H1 (cell line): ENCODE data around the gene PFN4. TPM values are rescaled to one million over a fixed set of nuclear protein-coding genes. Genes with fewer than 3 reads are reported as not detected.
A peak's percentile ranks its signal among the peaks of the same experiment; 100 is the strongest.

Source experiments
- CTCF ChIA-PET: fragments of 300-600 bp; sonication (Branson Sonifier 250); formaldehyde crosslinking; loops from one replicate; lab custom pipeline; 2021; ENCODE audit not compliant: partially characterized antibody; lab: Charles Lee
- POLR2A ChIA-PET: fragments of 300-600 bp; sonication (Branson Sonifier 250); formaldehyde crosslinking; loops from one replicate; lab custom pipeline; 2021; ENCODE audit warnings: inconsistent platforms; ENCODE audit not compliant: partially characterized antibody; lab: Charles Lee
- DNase-seq, 2 experiments: peaks; one replicate each; pipeline versions ENCODE4 v3.0.0 to v3.0.0-alpha.2; 2010 to 2022; ENCODE audit warnings: low spot score in 2 of 2, low read depth in 1 of 2, mixed read lengths in 1 of 2
- FAIRE-seq: peaks from 2 replicates; lab custom pipeline; 2011; peaks lifted over from hg19 to GRCh38; lab: Jason Lieb, UNC
- H2AFZ ChIP-seq: 2 replicates; pipeline ENCODE4 v1.8.1; 2012; ENCODE audit warnings: low read length, inconsistent platforms
- H2AK5ac ChIP-seq: 2 replicates; pipeline ENCODE4 v1.6.1; 2013; ENCODE audit warnings: low read depth, low read length
- H2BK120ac ChIP-seq: replicated peaks from 2 replicates; pipeline ENCODE3; 2013; ENCODE audit warnings: low read depth, low read length, inconsistent platforms
- H2BK12ac ChIP-seq: 2 replicates; pipeline ENCODE4 v1.6.1; 2013; ENCODE audit warnings: low read depth, low read length
- H2BK15ac ChIP-seq: 2 replicates; pipeline ENCODE4 v1.6.1; 2013; ENCODE audit warnings: low read length
- H2BK20ac ChIP-seq: 2 replicates; pipeline ENCODE4 v1.6.1; 2013; ENCODE audit warnings: low read length
- H2BK5ac ChIP-seq: 2 replicates; pipeline ENCODE4 v1.6.1; 2013; ENCODE audit warnings: low read depth, low read length
- H3K14ac ChIP-seq: 2 replicates; pipeline ENCODE4 v1.6.1; 2013; ENCODE audit warnings: inconsistent platforms; ENCODE audit not compliant: insufficient read length
- H3K18ac ChIP-seq: 2 replicates; pipeline ENCODE4 v1.6.1; 2013; ENCODE audit warnings: low read length; ENCODE audit errors: extremely low read depth
- H3K23ac ChIP-seq: 2 replicates; pipeline ENCODE4 v1.6.1; 2013; ENCODE audit warnings: inconsistent platforms; ENCODE audit not compliant: insufficient read length
- H3K23me2 ChIP-seq: 2 replicates; pipeline ENCODE4 v1.6.1; 2013; ENCODE audit warnings: low read depth, low read length
- H3K27ac ChIP-seq: 2 replicates; pipeline ENCODE4 v1.6.1; 2011; ENCODE audit warnings: low read depth, low read length, inconsistent platforms
- H3K27me3 ChIP-seq, 4 experiments: replicated peaks in 1 of 4; 1 replicate in 1 of 4; 2 replicates in 3 of 4; pipeline versions ENCODE4 v1.6.1 to v1.8.1; 2011 to 2013; ENCODE audit warnings: low read length in 3 of 4, mild to moderate bottlenecking in 3 of 4, inconsistent platforms in 2 of 4, mixed read lengths in 2 of 4, moderate library complexity in 1 of 4; ENCODE audit not compliant: control insufficient read depth in 3 of 4, insufficient read depth in 3 of 4; ENCODE audit errors: extremely low read depth in 1 of 4
- H3K36me3 ChIP-seq, 4 experiments: 2 replicates each; pipeline versions ENCODE4 v1.6.1 to v1.8.1; 2011 to 2013; ENCODE audit warnings: mild to moderate bottlenecking in 4 of 4, low read length in 3 of 4, moderate library complexity in 2 of 4, control low read depth in 1 of 4, inconsistent platforms in 1 of 4; ENCODE audit not compliant: insufficient read depth in 4 of 4, control insufficient read depth in 2 of 4
- H3K4ac ChIP-seq: replicated peaks from 2 replicates; pipeline ENCODE3; 2013; ENCODE audit warnings: low read length, low read depth, mixed read lengths, inconsistent platforms; ENCODE audit not compliant: insufficient read length
- H3K4me1 ChIP-seq, 4 experiments: replicated peaks in 1 of 4; 1 replicate in 1 of 4; 2 replicates in 3 of 4; pipeline versions ENCODE4 v1.6.1 to v1.8.1; 2011 to 2013; ENCODE audit warnings: low read length in 3 of 4, inconsistent platforms in 2 of 4, mixed read lengths in 1 of 4; ENCODE audit not compliant: insufficient read depth in 4 of 4, control insufficient read depth in 3 of 4
- H3K4me2 ChIP-seq, 2 experiments: 2 replicates each; pipeline versions ENCODE4 v1.6.1 to v1.8.1; 2011 to 2013; ENCODE audit warnings: low read depth in 2 of 2, low read length in 2 of 2, control low read depth in 1 of 2, inconsistent platforms in 1 of 2, mild to moderate bottlenecking in 1 of 2; ENCODE audit not compliant: insufficient read depth in 1 of 2
- H3K4me3 ChIP-seq, 4 experiments: fragments of 200-600, 300-600 bp in 1 of 4; sonication (generic), shearing (Covaris generic), sonication (Bioruptor Twin) in 1 of 4; 2 replicates each; pipeline versions ENCODE4 v1.5.1 to v1.8.1; 2011 to 2016; ENCODE audit warnings: low read length in 4 of 4, low read depth in 3 of 4, control low read depth in 2 of 4, inconsistent platforms in 2 of 4, mild to moderate bottlenecking in 2 of 4, mixed read lengths in 1 of 4, moderate library complexity in 1 of 4; ENCODE audit not compliant: insufficient read depth in 2 of 4; ENCODE audit errors: extremely low read depth in 1 of 4
- H3K56ac ChIP-seq: replicated peaks from 2 replicates; pipeline ENCODE3; 2013; ENCODE audit warnings: low read depth, mild to moderate bottlenecking, mixed read lengths, low read length, inconsistent platforms; ENCODE audit not compliant: insufficient read length
- H3K79me1 ChIP-seq: 2 replicates; pipeline ENCODE4 v1.6.1; 2013; ENCODE audit warnings: low read depth, low read length, control low read depth
- H3K79me2 ChIP-seq, 2 experiments: 2 replicates each; pipeline versions ENCODE4 v1.6.1 to v1.8.1; 2012 to 2013; ENCODE audit warnings: low read length in 2 of 2, mild to moderate bottlenecking in 2 of 2, inconsistent platforms in 1 of 2; ENCODE audit not compliant: insufficient read depth in 2 of 2, control insufficient read depth in 1 of 2
- H3K9ac ChIP-seq, 4 experiments: replicated peaks in 1 of 4; 1 replicate in 1 of 4; 2 replicates in 3 of 4; pipeline versions ENCODE4 v1.6.1 to v1.8.1; 2011 to 2013; ENCODE audit warnings: low read depth in 3 of 4, low read length in 3 of 4, control low read depth in 2 of 4, mild to moderate bottlenecking in 2 of 4, moderate library complexity in 2 of 4, inconsistent platforms in 1 of 4; ENCODE audit errors: extremely low read depth in 1 of 4
- H3K9me3 ChIP-seq, 2 experiments: 2 replicates each; pipeline versions ENCODE4 v1.6.1 to v1.8.1; 2012 to 2013; ENCODE audit warnings: mild to moderate bottlenecking in 2 of 2, moderate library complexity in 2 of 2, control low read depth in 1 of 2, inconsistent platforms in 1 of 2, low read depth in 1 of 2, low read length in 1 of 2, mixed read lengths in 1 of 2; ENCODE audit not compliant: insufficient read depth in 2 of 2
- H4K20me1 ChIP-seq, 2 experiments: replicated peaks in 1 of 2; 2 replicates each; pipeline versions ENCODE3 to v1.8.1; 2011 to 2013; ENCODE audit warnings: inconsistent platforms in 2 of 2, low read length in 2 of 2, mild to moderate bottlenecking in 1 of 2; ENCODE audit not compliant: insufficient read depth in 2 of 2, control insufficient read depth in 1 of 2
- H4K5ac ChIP-seq: 2 replicates; pipeline ENCODE4 v1.6.1; 2013; ENCODE audit warnings: low read length, low read depth, mixed read lengths, inconsistent platforms; ENCODE audit not compliant: insufficient read length
- H4K8ac ChIP-seq: 2 replicates; pipeline ENCODE4 v1.8.0; 2013; ENCODE audit warnings: mild to moderate bottlenecking, moderate library complexity, low read length, inconsistent platforms; ENCODE audit not compliant: insufficient read depth; ENCODE audit errors: extremely low read depth
- H4K91ac ChIP-seq: replicated peaks from 2 replicates; pipeline ENCODE3; 2013; ENCODE audit warnings: low read length, mixed read lengths, inconsistent platforms; ENCODE audit not compliant: insufficient read length
- GABPA ChIP-seq: IDR thresholded peaks from 2 replicates; pipeline ENCODE4 v1.6.1; 2011; ENCODE audit warnings: mild to moderate bottlenecking, low read length, moderate library complexity, borderline replicate concordance; ENCODE audit not compliant: insufficient read depth
- HDAC2 ChIP-seq, 2 experiments: fragments of 300-600 bp in 1 of 2; sonication (generic) in 1 of 2; IDR thresholded peaks; 2 replicates each; pipeline ENCODE4 v1.6.1; 2011 to 2012; ENCODE audit warnings: low read depth in 2 of 2, low read length in 2 of 2, mild to moderate bottlenecking in 2 of 2, moderate library complexity in 2 of 2, borderline replicate concordance in 1 of 2, inconsistent platforms in 1 of 2
- KDM5A ChIP-seq: fragments of 200-600 bp; IDR thresholded peaks from 2 replicates; pipeline ENCODE4 v1.7.1; 2012; ENCODE audit warnings: mild to moderate bottlenecking, low read length, inconsistent platforms, mixed read lengths
- NANOG ChIP-seq: IDR thresholded peaks from 2 replicates; pipeline ENCODE4 v1.6.1; 2011; ENCODE audit warnings: low read length, low read depth, mild to moderate bottlenecking, inconsistent platforms; ENCODE audit not compliant: insufficient read depth, poor library complexity, severe bottlenecking
- NRF1 ChIP-seq: IDR thresholded peaks from 2 replicates; pipeline ENCODE4 v1.6.1; 2011; ENCODE audit warnings: mild to moderate bottlenecking, low read depth, low read length, improper control_type of control experiment
- POU5F1 ChIP-seq: IDR thresholded peaks from 2 replicates; pipeline ENCODE4 v1.6.1; 2011; ENCODE audit warnings: low read depth, mild to moderate bottlenecking, low read length, moderate library complexity
- TAF7 ChIP-seq: optimal IDR thresholded peaks from 2 replicates; pipeline ENCODE3; 2011; ENCODE audit warnings: low read depth, mild to moderate bottlenecking, inconsistent platforms, low read length, moderate library complexity, borderline replicate concordance
- YY1 ChIP-seq: IDR thresholded peaks from 2 replicates; pipeline ENCODE4 v1.6.1; 2011; ENCODE audit warnings: low read depth, mild to moderate bottlenecking, low read length
- WGBS, 2 experiments: shearing (Covaris generic) in 1 of 2; methylation state at CpG; one replicate each; pipeline versions ENCODE4 v1.1.6 to v1.1.7; 2013 to 2015; ENCODE audit warnings: low lambda C conversion rate in 2 of 2, mixed read lengths in 2 of 2, inconsistent platforms in 1 of 2, low coverage in 1 of 2, missing lambda C conversion rate in 1 of 2; ENCODE audit not compliant: insufficient replicate concordance in 2 of 2, insufficient coverage in 1 of 2, insufficient read length in 1 of 2; ENCODE audit errors: extremely low coverage in 1 of 2, missing lambda C conversion rate in 1 of 2; 5-methylcytosine and 5-hydroxymethylcytosine counted together
- polyA plus RNA-seq, 7 experiments: library from polyadenylated mRNA; depleted of rRNA in 3 of 7; stranded (reverse) in 5 of 7; unstranded in 2 of 7; fragments of >200 nt in 5 of 7; fragments of 200-250 nt in 2 of 7; gene quantifications; 1 replicate in 5 of 7; 2 replicates in 1 of 7; 4 replicates in 1 of 7; pipeline versions ENCODE4 v1.2.1 to v1.2.3, GENCODE V29; 2011 to 2013; ENCODE audit warnings: missing spikeins in 2 of 7, mixed read lengths in 2 of 7
- total RNA-seq: library from RNA; stranded (reverse); fragmentation: NEBNext Ultra II Directional; extraction: Animal tissue kit (Norgen Biotek cat#: 25700); gene quantifications from 2 replicates; pipeline ENCODE4 v1.2.1, GENCODE V29; 2021

The PFN4 gene
- total and polyA plus RNA-seq, 2 of the 8 experiments (the other 6 are each of a cell fraction or from before 2014, with no cell fraction given) = not detected

DNA sequence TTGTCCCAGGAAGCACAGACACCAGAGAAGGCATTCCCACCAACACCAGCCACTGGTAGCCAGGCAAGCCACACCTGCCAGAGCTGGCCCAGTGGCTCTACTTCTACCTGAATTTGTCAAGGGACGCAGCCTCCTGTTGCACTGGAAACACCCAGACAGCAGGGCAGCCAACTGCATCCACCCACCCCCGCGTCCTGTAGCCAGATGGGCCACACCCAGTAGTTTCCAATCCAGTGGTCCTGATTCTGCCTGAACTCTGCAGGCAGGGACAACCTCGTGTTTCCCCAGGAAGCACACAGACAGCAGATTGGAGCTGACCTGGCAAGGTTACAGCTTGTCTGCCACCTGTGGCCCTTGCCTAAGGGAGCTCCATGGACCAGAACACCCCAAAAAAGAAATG, 18.2 kb downstream of the PFN4 start:
- POLR2A ChIA-PET = interaction anchor here (1.4 to 1.7 kb wide), 2 partner anchors 18 to 21 kb away, joined by 3 to 8 read pairs; partner anchors contain the start of gene TP53I3
- TF ChIP-seq POU5F1 (no peak), NRF1 (no peak), GABPA (no peak), TAF7 (no peak), NANOG (no peak), KDM5A (no peak), HDAC2 (IDR thresholded peaks at IDR 0.05; ENCODE audit: borderline replicate concordance in 1 of 2, low read depth in 2 of 2, low read length in 2 of 2) (no peak), YY1 (no peak)
- no peak for FAIRE-seq

More for the DNA sequence above, 18.2 kb downstream of the PFN4 start:
- H3K23ac ChIP-seq = no peak overlapping the region
- H4K8ac ChIP-seq = no peak overlapping the region
- no peak overlapping the region for H3K4me3 ChIP-seq
- H3K18ac ChIP-seq = no peak overlapping the region
- CTCF ChIA-PET = no interaction called here
- DNase-seq = no peak
- H3K23me2 ChIP-seq = no peaks in the 10 kb centered on the region
- no peak overlapping the region for H4K91ac ChIP-seq
- H3K4ac ChIP-seq = no peak overlapping the region
- no peaks in the 10 kb centered on the region for H3K27me3 ChIP-seq
- no peaks in the 10 kb centered on the region for H3K79me1 ChIP-seq
- H2BK15ac ChIP-seq = 0 out of 2 replicates have a peak overlapping the region, but pooled peaks have one; percentile 61
- no peak overlapping the region for H3K4me2 ChIP-seq
- no peak overlapping the region for H2BK120ac ChIP-seq
- WGBS, 2 experiments = 73% methylated on average over 4 of the region's 4 CpGs; no CpG with 5 or more reads in 1 of the 2 experiments
- no peak overlapping the region for H2AFZ ChIP-seq
- no peaks in the 10 kb centered on the region; a peak in 1 of 4 replicates for H3K9me3 ChIP-seq
- H2BK20ac ChIP-seq = no peak overlapping the region
- no peaks in the 10 kb centered on the region for H3K79me2 ChIP-seq
- H3K9ac ChIP-seq = no peak overlapping the region
- H2BK12ac ChIP-seq = no peak overlapping the region
- no peak overlapping the region for H2BK5ac ChIP-seq
- H3K4me1 ChIP-seq = no peaks in the 10 kb centered on the region
- H4K20me1 ChIP-seq = no peaks in the 10 kb centered on the region
- no peaks in the 10 kb centered on the region for H3K36me3 ChIP-seq
- H2AK5ac ChIP-seq = no peak overlapping the region
- no peak overlapping the region for H4K5ac ChIP-seq
- no peak overlapping the region for H3K56ac ChIP-seq
- no peak overlapping the region for H3K27ac ChIP-seq
- H3K14ac ChIP-seq = no peak overlapping the region
